ENCODE results near the gene SLC4A1.

Gene SLC4A1
- total RNA-seq, result 0.09 to 0.19 (median 0.17) reads per million in 3 donors

- no peak within 1 kb of the TSS for H3K4me3 ChIP-seq (ENCODE audit: insufficient read depth, low read depth, low read length, poor library complexity, severe bottlenecking)
- H3K27ac ChIP-seq (ENCODE audit: insufficient read depth, low read length, poor library complexity, severe bottlenecking), result no peak within 1 kb of the TSS
- no peaks in the 10 kb centered on the region for H3K36me3 ChIP-seq (ENCODE audit: control insufficient read depth, insufficient read depth, low read length)
- no peaks in the 10 kb centered on the region for H3K27me3 ChIP-seq (replicated peaks; ENCODE audit: control insufficient read depth, insufficient read depth, low read length, poor library complexity, severe bottlenecking)
- no peaks in the 10 kb centered on the region for H3K9me3 ChIP-seq (ENCODE audit: control insufficient read depth, low read length)
- no peak for DNase-seq
- H3K4me1 ChIP-seq (ENCODE audit: control insufficient read depth, insufficient read depth, low read length, poor library complexity, severe bottlenecking), result no peaks in the 10 kb centered on the region
These were observed at the start of gene SLC4A1 for GRCh38 chr17:44267818-44268490. Gene SLC4A1 (minus strand): TSS chr17:44268135. CDS start chr17:44262866, 5,269 bp downstream.

GRCh38 chr17:44317545-44317944 is 49.6 kb upstream of the SLC4A1 start:
- Histone ChIP-seq H3K4me3 (ENCODE audit: insufficient read depth, low read depth, low read length, poor library complexity, severe bottlenecking) (no peak overlapping the region), H3K9me3 (ENCODE audit: control insufficient read depth, low read length) (no peaks in the 10 kb centered on the region), H3K36me3 (ENCODE audit: control insufficient read depth, insufficient read depth, low read length) (peaks cover 25% of the 10 kb centered on the region), H3K27ac (ENCODE audit: insufficient read depth, low read length, poor library complexity, severe bottlenecking) (no peak overlapping the region), H3K4me1 (ENCODE audit: control insufficient read depth, insufficient read depth, low read length, poor library complexity, severe bottlenecking) (peaks cover 17% of the 10 kb centered on the region), H3K27me3 (replicated peaks; ENCODE audit: control insufficient read depth, insufficient read depth, low read length, poor library complexity, severe bottlenecking) (peaks cover 15% of the 10 kb centered on the region)
- no peak for DNase-seq

GRCh38 chr17:44315760-44316731 is 48.1 kb upstream of the SLC4A1 start:
- Histone ChIP-seq H3K4me3 (ENCODE audit: insufficient read depth, low read depth, low read length, poor library complexity, severe bottlenecking) (peak overlapping the region; percentile 11), H3K36me3 (ENCODE audit: control insufficient read depth, insufficient read depth, low read length) (peaks cover 17% of the 10 kb centered on the region), H3K27me3 (replicated peaks; ENCODE audit: control insufficient read depth, insufficient read depth, low read length, poor library complexity, severe bottlenecking) (peaks cover 15% of the 10 kb centered on the region), H3K9me3 (ENCODE audit: control insufficient read depth, low read length) (no peaks in the 10 kb centered on the region), H3K4me1 (ENCODE audit: control insufficient read depth, insufficient read depth, low read length, poor library complexity, severe bottlenecking) (peaks cover 17% of the 10 kb centered on the region), H3K27ac (ENCODE audit: insufficient read depth, low read length, poor library complexity, severe bottlenecking) (no peak overlapping the region)
- no peak for DNase-seq

- peak in 1 of 3 donors; percentile 14 for DNase-seq
These were observed 47.1 kb upstream of the SLC4A1 start for GRCh38 chr17:44314869-44315661.

GRCh38 chr17:44314524-44314868 is 46.6 kb upstream of the SLC4A1 start:
- H3K36me3 ChIP-seq (ENCODE audit: control insufficient read depth, insufficient read depth, low read length), result peaks cover 1% of the 10 kb centered on the region
- H3K27ac ChIP-seq (ENCODE audit: insufficient read depth, low read length, poor library complexity, severe bottlenecking), result no peak overlapping the region
- peaks cover 15% of the 10 kb centered on the region for H3K27me3 ChIP-seq (replicated peaks; ENCODE audit: control insufficient read depth, insufficient read depth, low read length, poor library complexity, severe bottlenecking)
- no peak for DNase-seq
- H3K4me3 ChIP-seq (ENCODE audit: insufficient read depth, low read depth, low read length, poor library complexity, severe bottlenecking), result peak overlapping the region; percentile 51
- H3K4me1 ChIP-seq (ENCODE audit: control insufficient read depth, insufficient read depth, low read length, poor library complexity, severe bottlenecking), result peaks cover 17% of the 10 kb centered on the region
- no peaks in the 10 kb centered on the region for H3K9me3 ChIP-seq (ENCODE audit: control insufficient read depth, low read length)

More at GRCh38 chr17:44314869-44315661, 47.1 kb upstream of the SLC4A1 start:
- Histone ChIP-seq H3K9me3 (ENCODE audit: control insufficient read depth, low read length) (no peaks in the 10 kb centered on the region), H3K27me3 (replicated peaks; ENCODE audit: control insufficient read depth, insufficient read depth, low read length, poor library complexity, severe bottlenecking) (peaks cover 15% of the 10 kb centered on the region), H3K36me3 (ENCODE audit: control insufficient read depth, insufficient read depth, low read length) (peaks cover 7% of the 10 kb centered on the region), H3K4me1 (ENCODE audit: control insufficient read depth, insufficient read depth, low read length, poor library complexity, severe bottlenecking) (peaks cover 17% of the 10 kb centered on the region), H3K4me3 (ENCODE audit: insufficient read depth, low read depth, low read length, poor library complexity, severe bottlenecking) (peak overlapping the region; percentile 51), H3K27ac (ENCODE audit: insufficient read depth, low read length, poor library complexity, severe bottlenecking) (no peak overlapping the region)

- no peak for DNase-seq
- Histone ChIP-seq H3K36me3 (ENCODE audit: control insufficient read depth, insufficient read depth, low read length) (no peaks in the 10 kb centered on the region), H3K27me3 (replicated peaks; ENCODE audit: control insufficient read depth, insufficient read depth, low read length, poor library complexity, severe bottlenecking) (peaks cover 18% of the 10 kb centered on the region), H3K4me1 (ENCODE audit: control insufficient read depth, insufficient read depth, low read length, poor library complexity, severe bottlenecking) (peaks cover 22% of the 10 kb centered on the region), H3K27ac (ENCODE audit: insufficient read depth, low read length, poor library complexity, severe bottlenecking) (no peak overlapping the region), H3K4me3 (ENCODE audit: insufficient read depth, low read depth, low read length, poor library complexity, severe bottlenecking) (no peak overlapping the region), H3K9me3 (ENCODE audit: control insufficient read depth, low read length) (no peaks in the 10 kb centered on the region)
These were observed 46.1 kb upstream of the SLC4A1 start for GRCh38 chr17:44314031-44314430.

- DNase-seq, result no peak
- H3K4me1 ChIP-seq (ENCODE audit: control insufficient read depth, insufficient read depth, low read length, poor library complexity, severe bottlenecking), result peaks cover 35% of the 10 kb centered on the region
- H3K27ac ChIP-seq (ENCODE audit: insufficient read depth, low read length, poor library complexity, severe bottlenecking), result no peak overlapping the region
- peaks cover 22% of the 10 kb centered on the region for H3K27me3 ChIP-seq (replicated peaks; ENCODE audit: control insufficient read depth, insufficient read depth, low read length, poor library complexity, severe bottlenecking)
- H3K36me3 ChIP-seq (ENCODE audit: control insufficient read depth, insufficient read depth, low read length), result no peaks in the 10 kb centered on the region
- no peak overlapping the region for H3K4me3 ChIP-seq (ENCODE audit: insufficient read depth, low read depth, low read length, poor library complexity, severe bottlenecking)
- no peaks in the 10 kb centered on the region for H3K9me3 ChIP-seq (ENCODE audit: control insufficient read depth, low read length)
These were observed 44.6 kb upstream of the SLC4A1 start for GRCh38 chr17:44312396-44313104.

GRCh38 chr17:44311562-44312181 is 43.7 kb upstream of the SLC4A1 start:
- Histone ChIP-seq H3K27ac (ENCODE audit: insufficient read depth, low read length, poor library complexity, severe bottlenecking) (no peak overlapping the region), H3K27me3 (replicated peaks; ENCODE audit: control insufficient read depth, insufficient read depth, low read length, poor library complexity, severe bottlenecking) (peaks cover 16% of the 10 kb centered on the region)

More at GRCh38 chr17:44311562-44312181, 43.7 kb upstream of the SLC4A1 start:
- Histone ChIP-seq H3K36me3 (ENCODE audit: control insufficient read depth, insufficient read depth, low read length) (no peaks in the 10 kb centered on the region), H3K4me3 (ENCODE audit: insufficient read depth, low read depth, low read length, poor library complexity, severe bottlenecking) (no peak overlapping the region), H3K9me3 (ENCODE audit: control insufficient read depth, low read length) (no peaks in the 10 kb centered on the region), H3K4me1 (ENCODE audit: control insufficient read depth, insufficient read depth, low read length, poor library complexity, severe bottlenecking) (peaks cover 35% of the 10 kb centered on the region)
- DNase-seq, result no peak

Data from effector memory CD4-positive, alpha-beta T cell (primary cell).